GM23338 (cell line): ENCODE results near the gene MXRA8. TPM values are rescaled to one million over a fixed set of nuclear protein-coding genes. Genes with fewer than 3 reads are reported as not detected.

ENCODE experiments used
- ATAC-seq: fragments of 200-7000 bp; cut with Tn5 transposase; 3 replicates; pipeline ENCODE4 v1.9.1; 2020
- DNase-seq: peaks from one replicate; pipeline ENCODE4 v3.0.0-alpha.2; 2015; ENCODE audit warnings: low spot score
- H2AFZ ChIP-seq: fragments of 200-600 bp; sonication (generic); 2 replicates; pipeline ENCODE4 v1.8.0; 2016; ENCODE audit warnings: antibody characterized with exemption, mild to moderate bottlenecking, moderate library complexity
- H3F3A ChIP-seq: fragments of 200-600 bp; sonication (generic); replicated peaks from 2 replicates; pipeline ENCODE4 v1.8.0; 2017; ENCODE audit warnings: antibody characterized with exemption, mixed run types, low read depth
- H3K27ac ChIP-seq: fragments of 200-600 bp; sonication (generic); 2 replicates; pipeline ENCODE4 v1.6.1; 2016; ENCODE audit warnings: low read depth
- H3K27me3 ChIP-seq: fragments of 200-600 bp; sonication (generic); 2 replicates; pipeline ENCODE4 v1.8.0; 2016; ENCODE audit warnings: mild to moderate bottlenecking, mixed run types, moderate library complexity; ENCODE audit not compliant: insufficient read depth
- H3K36me3 ChIP-seq: fragments of 200-600 bp; sonication (generic); 2 replicates; pipeline ENCODE4 v1.8.0; 2016; ENCODE audit warnings: mild to moderate bottlenecking; ENCODE audit not compliant: insufficient read depth
- H3K4me1 ChIP-seq: fragments of 200-600 bp; sonication (generic); 2 replicates; pipeline ENCODE4 v1.8.0; 2016; ENCODE audit warnings: mild to moderate bottlenecking, moderate library complexity; ENCODE audit not compliant: insufficient read depth
- H3K4me2 ChIP-seq: fragments of 200-600 bp; sonication (generic); 2 replicates; pipeline ENCODE4 v1.7.1; 2017; ENCODE audit warnings: mixed run types
- H3K4me3 ChIP-seq: fragments of 200-600 bp; sonication (generic); 2 replicates; pipeline ENCODE4 v1.6.1; 2016; ENCODE audit warnings: mixed run types
- H3K79me2 ChIP-seq: fragments of 200-600 bp; sonication (generic); replicated peaks from 2 replicates; pipeline ENCODE4 v1.8.0; 2017; ENCODE audit warnings: mild to moderate bottlenecking; ENCODE audit not compliant: insufficient read depth
- H3K9me2 ChIP-seq: fragments of 200-600 bp; sonication (generic); 2 replicates; pipeline ENCODE4 v1.8.0; 2017; ENCODE audit not compliant: insufficient read depth
- H4K20me1 ChIP-seq: fragments of 200-600 bp; sonication (generic); replicated peaks from 2 replicates; pipeline ENCODE4 v1.8.0; 2017; ENCODE audit warnings: mild to moderate bottlenecking; ENCODE audit not compliant: insufficient read depth
- H3K27ac Mint-ChIP-seq: 2 replicates; pipeline ENCODE4 v1.8.0; 2020; ENCODE audit warnings: inconsistent platforms, mild to moderate bottlenecking, moderate library complexity, mixed read lengths
- H3K27me3 Mint-ChIP-seq: 3 replicates; pipeline ENCODE4 v1.8.0; 2022; ENCODE audit warnings: low read depth, mild to moderate bottlenecking, moderate library complexity, mixed read lengths, inconsistent platforms; ENCODE audit not compliant: insufficient read depth, poor library complexity
- H3K36me3 Mint-ChIP-seq: 3 replicates; pipeline ENCODE4 v1.8.0; 2021; ENCODE audit warnings: low read depth, mild to moderate bottlenecking, inconsistent platforms, moderate library complexity, mixed read lengths
- H3K4me1 Mint-ChIP-seq: 3 replicates; pipeline ENCODE4 v1.8.0; 2020; ENCODE audit warnings: mild to moderate bottlenecking, inconsistent platforms, mixed read lengths
- H3K4me3 Mint-ChIP-seq: 3 replicates; pipeline ENCODE4 v1.8.0; 2021; ENCODE audit warnings: moderate library complexity, mild to moderate bottlenecking, inconsistent platforms, mixed read lengths
- H3K9me3 Mint-ChIP-seq: 3 replicates; pipeline ENCODE4 v1.8.0; 2020; ENCODE audit warnings: moderate library complexity, mild to moderate bottlenecking, inconsistent platforms, mixed read lengths
- EZH2 ChIP-seq: fragments of 200-600 bp; sonication (generic); IDR thresholded peaks from one replicate; pipeline ENCODE4 v1.8.0; 2017; ENCODE audit warnings: antibody characterized with exemption, mild to moderate bottlenecking, low read depth; ENCODE audit not compliant: unreplicated experiment
- POLR2AphosphoS5 ChIP-seq: IDR thresholded peaks from 2 replicates; pipeline ENCODE4 v1.6.1; 2016; ENCODE audit warnings: antibody characterized with exemption, low read depth
- REST ChIP-seq: IDR thresholded peaks from one replicate; pipeline ENCODE4 v1.6.1; 2018; ENCODE audit warnings: antibody characterized with exemption; ENCODE audit not compliant: unreplicated experiment
- ZNF331 ChIP-seq: fragments of 250-450 bp; sonication (Bioruptor Pico); IDR thresholded peaks from 2 replicates; pipeline ENCODE4 v1.5.0; 2020; ENCODE audit warnings: low read depth, mild to moderate bottlenecking, moderate library complexity
- polyA plus RNA-seq: library from polyadenylated mRNA; unstranded; fragments of >200 nt; fragmentation: Nextera tagmentation; extraction: Ambion mirVana; gene quantifications from 2 replicates; pipeline ENCODE4 v1.2.1, GENCODE V29; 2016
- total RNA-seq: library from RNA; depleted of rRNA; stranded (reverse); fragments of >200 nt; shearing (Covaris generic); gene quantifications from 2 replicates; pipeline ENCODE4 v1.2.3, GENCODE V29; 2014

MXRA8 gene
- total and polyA plus RNA-seq, 2 experiments from 2014 or later: 9.1 to 17.2 TPM

GRCh38 chr1:1354271-1355247, 3.8 kb downstream of the MXRA8 start:
- no peaks in the 10 kb centered on the region for H3K9me3 Mint-ChIP-seq
- no peak overlapping the region for H3K27ac Mint-ChIP-seq
- H3K4me2 ChIP-seq: peak overlapping the region; percentile 90

GRCh38 chr1:1353389-1354151, 4.8 kb downstream of the MXRA8 start:
- H3K36me3 ChIP-seq: no peaks in the 10 kb centered on the region
- H3F3A ChIP-seq: peaks cover 25% of the 10 kb centered on the region
- no peak overlapping the region for H3K27ac ChIP-seq
- no peak overlapping the region for H3K27ac Mint-ChIP-seq
- H4K20me1 ChIP-seq: no peaks in the 10 kb centered on the region; the same call in 1 of the 2 replicates
- TF ChIP-seq POLR2AphosphoS5: peak; percentile 35; the same call in 1 of the 2 replicates
- no peak for TF ChIP-seq ZNF331 (CRISPR knock-in tag)
- H3K79me2 ChIP-seq: no peaks in the 10 kb centered on the region
- peaks cover 31% of the 10 kb centered on the region for H3K4me1 ChIP-seq
- H2AFZ ChIP-seq: no peak overlapping the region
- H3K4me2 ChIP-seq: peak overlapping the region; percentile 90
- peak overlapping the region; percentile 74 for H3K4me3 Mint-ChIP-seq
- no peaks in the 10 kb centered on the region for H3K9me3 Mint-ChIP-seq
- ATAC-seq: peak; percentile 39
- H3K4me1 Mint-ChIP-seq: peaks cover 23% of the 10 kb centered on the region
- peaks cover 28% of the 10 kb centered on the region for H3K27me3 ChIP-seq
- H3K9me2 ChIP-seq: no peaks in the 10 kb centered on the region
- H3K27me3 Mint-ChIP-seq: peaks cover 34% of the 10 kb centered on the region
- peak overlapping the region; percentile 69 for H3K4me3 ChIP-seq
- peak; percentile 80 for DNase-seq
- no peaks in the 10 kb centered on the region for H3K36me3 Mint-ChIP-seq

More at GRCh38 chr1:1354271-1355247, 3.8 kb downstream of the MXRA8 start:
- H4K20me1 ChIP-seq: no peaks in the 10 kb centered on the region; the same call in 1 of the 2 replicates
- H3K79me2 ChIP-seq: no peaks in the 10 kb centered on the region
- no peak for DNase-seq
- H2AFZ ChIP-seq: no peak overlapping the region
- peaks cover 32% of the 10 kb centered on the region for H3K4me1 ChIP-seq
- no peak for ATAC-seq
- H3K4me1 Mint-ChIP-seq: peaks cover 27% of the 10 kb centered on the region
- peak overlapping the region; percentile 74 for H3K4me3 Mint-ChIP-seq
- H3F3A ChIP-seq: peaks cover 25% of the 10 kb centered on the region
- peaks cover 39% of the 10 kb centered on the region for H3K27me3 Mint-ChIP-seq
- TF ChIP-seq EZH2: peak; percentile 53
- no peak for TF ChIP-seq REST
- no peaks in the 10 kb centered on the region for H3K9me2 ChIP-seq
- no peaks in the 10 kb centered on the region for H3K36me3 ChIP-seq
- H3K36me3 Mint-ChIP-seq: no peaks in the 10 kb centered on the region
- H3K27ac ChIP-seq: no peak overlapping the region
- peak overlapping the region; percentile 69 for H3K4me3 ChIP-seq
- peaks cover 28% of the 10 kb centered on the region for H3K27me3 ChIP-seq
